B cell (primary cell): ENCODE measurements around the gene MGAT4C. TPM values are rescaled to one million over a fixed set of nuclear protein-coding genes. Genes with fewer than 3 reads are reported as not detected.

Experiments
- ATAC-seq: fragments of 200-7000 bp; cut with Tn5 transposase; one replicate; pipeline ENCODE4 v1.10.0; 2021; ENCODE audit warnings: low read depth, mild to moderate bottlenecking, moderate number of reproducible peaks, moderate library complexity
- CTCF ChIA-PET: fragments of 350-600 bp; sonication (Branson Sonifier 250); formaldehyde crosslinking; loops from one replicate; lab custom pipeline; 2021; ENCODE audit warnings: antibody characterized with exemption, inconsistent platforms; lab: Charles Lee
- POLR2A ChIA-PET: fragments of 350-600 bp; sonication (Branson Sonifier 250); formaldehyde crosslinking; loops from one replicate; lab custom pipeline; 2021; ENCODE audit warnings: antibody characterized with exemption; lab: Charles Lee
- DNase-seq: peaks from one replicate; pipeline ENCODE4 v3.0.0; 2013
- H2AFZ ChIP-seq: 2 replicates; pipeline ENCODE4 v1.6.1; 2012; ENCODE audit warnings: mild to moderate bottlenecking, low read depth, low read length; ENCODE audit not compliant: insufficient read depth, poor library complexity, severe bottlenecking
- H3K27ac ChIP-seq, 2 donors: 1 replicate in 1 of 2; 2 replicates in 1 of 2; pipeline ENCODE4 v1.5.1; 2012 to 2013; ENCODE audit warnings: low read length in 2 of 2, mild to moderate bottlenecking in 2 of 2, moderate library complexity in 1 of 2
- H3K27me3 ChIP-seq, 4 experiments: fragments of 200-600 bp in 1 of 4; sonication (generic) in 1 of 4; replicated peaks in 1 of 4; 1 replicate in 2 of 4; 2 replicates in 2 of 4; pipeline versions ENCODE4 v1.6.1 to v1.7.0; 2013 to 2016; ENCODE audit warnings: low read length in 3 of 4, mild to moderate bottlenecking in 2 of 4, mixed read lengths in 1 of 4, moderate library complexity in 1 of 4; ENCODE audit not compliant: insufficient read depth in 4 of 4, control insufficient read depth in 3 of 4; ENCODE audit errors: control extremely low read depth in 1 of 4
- H3K36me3 ChIP-seq, 2 experiments: replicated peaks in 1 of 2; 1 replicate in 1 of 2; 2 replicates in 1 of 2; pipeline versions ENCODE4 v1.6.1 to v1.7.1; 2013; ENCODE audit warnings: low read length in 1 of 2; ENCODE audit not compliant: insufficient read depth in 2 of 2, control insufficient read depth in 1 of 2; ENCODE audit errors: control extremely low read depth in 1 of 2, extremely low read depth in 1 of 2
- H3K4me1 ChIP-seq, 2 donors: fragments of 200-600 bp in 1 of 2; sonication (generic) in 1 of 2; 1 replicate in 1 of 2; 2 replicates in 1 of 2; pipeline versions ENCODE4 v1.5.1 to v1.6.1; 2013 to 2017; ENCODE audit warnings: low read length in 2 of 2; ENCODE audit not compliant: control insufficient read depth in 2 of 2, insufficient read depth in 2 of 2
- H3K4me2 ChIP-seq: replicated peaks from 2 replicates; pipeline ENCODE3; 2012; ENCODE audit warnings: mild to moderate bottlenecking, low read depth, low read length; ENCODE audit not compliant: poor library complexity, severe bottlenecking
- H3K4me3 ChIP-seq, 5 experiments: fragments of 200-600 bp in 1 of 5; sonication (generic) in 1 of 5; 1 replicate in 3 of 5; 2 replicates in 2 of 5; pipeline versions ENCODE4 v1.5.1 to v1.7.0; 2011 to 2016; ENCODE audit warnings: low read length in 4 of 5, mild to moderate bottlenecking in 4 of 5, low read depth in 2 of 5, control low read depth in 1 of 5, moderate library complexity in 1 of 5; ENCODE audit not compliant: insufficient read depth in 1 of 5; ENCODE audit errors: control extremely low read depth in 1 of 5, extremely low read depth in 1 of 5
- H3K79me2 ChIP-seq: fragments of 200-600 bp; sonication (generic); one replicate; pipeline ENCODE4 v1.6.0; 2016; ENCODE audit warnings: low read length; ENCODE audit not compliant: control insufficient read depth, insufficient read depth
- H3K9ac ChIP-seq: fragments of 200-600 bp; sonication (generic); 2 replicates; pipeline ENCODE4 v1.6.1; 2017; ENCODE audit warnings: mild to moderate bottlenecking, low read length, moderate library complexity
- H3K9me3 ChIP-seq, 3 donors: one replicate each; pipeline versions ENCODE4 v1.6.1 to v1.7.1; 2013; ENCODE audit warnings: low read length in 2 of 3; ENCODE audit not compliant: control insufficient read depth in 2 of 3, insufficient read depth in 1 of 3; ENCODE audit errors: control extremely low read depth in 1 of 3
- H4K20me1 ChIP-seq: 2 replicates; pipeline ENCODE4 v1.6.0; 2012; ENCODE audit warnings: mild to moderate bottlenecking, low read length; ENCODE audit not compliant: insufficient read depth, control insufficient read depth, poor library complexity, severe bottlenecking
- H3K27ac Mint-ChIP-seq: one replicate; pipeline ENCODE4 v1.8.0; 2021; ENCODE audit warnings: mixed read lengths
- H3K27me3 Mint-ChIP-seq: one replicate; pipeline ENCODE4 v1.8.0; 2021; ENCODE audit warnings: mixed read lengths
- H3K4me1 Mint-ChIP-seq: one replicate; pipeline ENCODE4 v1.8.0; 2021; ENCODE audit warnings: mixed read lengths
- H3K4me3 Mint-ChIP-seq: one replicate; pipeline ENCODE4 v1.8.0; 2021; ENCODE audit warnings: mixed read lengths
- H3K9me3 Mint-ChIP-seq: one replicate; pipeline ENCODE4 v1.8.0; 2022; ENCODE audit warnings: mixed read lengths; ENCODE audit not compliant: insufficient read depth
- EZH2 ChIP-seq: IDR thresholded peaks from 2 replicates; pipeline ENCODE4 v1.6.1; 2012; ENCODE audit warnings: borderline replicate concordance, low read depth, mild to moderate bottlenecking, moderate library complexity, low read length; ENCODE audit not compliant: insufficient read depth, poor library complexity, severe bottlenecking
- WGBS: methylation state at CpG from one replicate; pipeline ENCODE4 v1.1.5; 2013; ENCODE audit warnings: missing lambda C conversion rate; ENCODE audit not compliant: insufficient coverage; 5-methylcytosine and 5-hydroxymethylcytosine counted together
- intact Hi-C: fragments of 100-400 bp; cut with micrococcal nuclease; formaldehyde crosslinking; loops from one replicate; pipeline ENCODE4 v1.10.0; 2022
- polyA plus RNA-seq: library from polyadenylated mRNA; depleted of rRNA; stranded (reverse); fragments of >200 nt; gene quantifications from 2 replicates; pipeline ENCODE4 v1.2.3, GENCODE V29; 2012
- total RNA-seq, 2 donors: library from RNA; stranded (reverse); fragments of 120-200 nt in 1 of 2; gene quantifications; 1 replicate in 1 of 2; 2 replicates in 1 of 2; pipeline versions ENCODE4 v1.2.3 to v1.2.4, GENCODE V29; 2013 to 2022
- TF ChIP-seq, protein P1 (sequence below): fragments of 200-600 bp; IDR thresholded peaks from one replicate; pipeline ENCODE4 v1.8.0; 2022; ENCODE audit warnings: antibody characterized with exemption, mild to moderate bottlenecking

The MGAT4C gene
- total and polyA plus RNA-seq, 2 donors (not counting 1 experiment from before 2014, with no cell fraction given) = not detected

DNA sequence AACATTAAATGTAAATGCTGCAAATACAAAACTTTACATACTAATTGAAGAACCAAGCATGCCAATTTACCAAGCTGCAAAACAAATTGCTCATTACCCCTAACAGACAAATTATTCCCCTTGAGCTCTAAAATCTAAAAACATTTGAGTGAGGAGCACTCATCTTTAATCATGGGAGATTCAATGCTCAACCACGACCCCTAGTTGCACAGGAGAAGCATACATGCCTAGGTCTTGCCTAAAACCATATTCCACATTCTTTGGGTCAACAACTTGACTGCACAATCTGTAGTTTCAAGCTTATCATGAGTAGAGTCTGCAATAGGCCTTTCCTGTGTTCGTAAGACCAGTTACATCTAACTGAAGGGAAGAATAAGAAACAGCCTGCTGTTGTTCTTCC is 69.7 kb downstream of the MGAT4C start:
- intact Hi-C loops = no loop called here
- no peak for DNase-seq
- CTCF ChIA-PET = no interaction called here
- POLR2A ChIA-PET = no interaction called here
- no peaks in the 10 kb centered on the region for H3K9me3 Mint-ChIP-seq
- Histone ChIP-seq H3K27me3 (no peaks in the 10 kb centered on the region), H3K9me3 (no peaks in the 10 kb centered on the region), H3K27ac (no peak overlapping the region), H4K20me1 (no peaks in the 10 kb centered on the region), H3K4me2 (no peak overlapping the region), H3K4me1 (no peaks in the 10 kb centered on the region), H3K9ac (no peak overlapping the region), H3K36me3 (no peaks in the 10 kb centered on the region), H3K4me3 (no peak overlapping the region), H3K79me2 (no peaks in the 10 kb centered on the region), H2AFZ (no peak overlapping the region)
- H3K4me3 Mint-ChIP-seq = no peak overlapping the region
- no peak overlapping the region for H3K27ac Mint-ChIP-seq
- no peak for TF ChIP-seq EZH2
- TF ChIP-seq, protein P1, sequence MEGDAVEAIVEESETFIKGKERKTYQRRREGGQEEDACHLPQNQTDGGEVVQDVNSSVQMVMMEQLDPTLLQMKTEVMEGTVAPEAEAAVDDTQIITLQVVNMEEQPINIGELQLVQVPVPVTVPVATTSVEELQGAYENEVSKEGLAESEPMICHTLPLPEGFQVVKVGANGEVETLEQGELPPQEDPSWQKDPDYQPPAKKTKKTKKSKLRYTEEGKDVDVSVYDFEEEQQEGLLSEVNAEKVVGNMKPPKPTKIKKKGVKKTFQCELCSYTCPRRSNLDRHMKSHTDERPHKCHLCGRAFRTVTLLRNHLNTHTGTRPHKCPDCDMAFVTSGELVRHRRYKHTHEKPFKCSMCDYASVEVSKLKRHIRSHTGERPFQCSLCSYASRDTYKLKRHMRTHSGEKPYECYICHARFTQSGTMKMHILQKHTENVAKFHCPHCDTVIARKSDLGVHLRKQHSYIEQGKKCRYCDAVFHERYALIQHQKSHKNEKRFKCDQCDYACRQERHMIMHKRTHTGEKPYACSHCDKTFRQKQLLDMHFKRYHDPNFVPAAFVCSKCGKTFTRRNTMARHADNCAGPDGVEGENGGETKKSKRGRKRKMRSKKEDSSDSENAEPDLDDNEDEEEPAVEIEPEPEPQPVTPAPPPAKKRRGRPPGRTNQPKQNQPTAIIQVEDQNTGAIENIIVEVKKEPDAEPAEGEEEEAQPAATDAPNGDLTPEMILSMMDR = no peak
- no peaks in the 10 kb centered on the region for H3K27me3 Mint-ChIP-seq
- WGBS = 67% methylated on average over 1 of the region's 2 CpGs
- ATAC-seq = no peak
- no peaks in the 10 kb centered on the region for H3K4me1 Mint-ChIP-seq

DNA sequence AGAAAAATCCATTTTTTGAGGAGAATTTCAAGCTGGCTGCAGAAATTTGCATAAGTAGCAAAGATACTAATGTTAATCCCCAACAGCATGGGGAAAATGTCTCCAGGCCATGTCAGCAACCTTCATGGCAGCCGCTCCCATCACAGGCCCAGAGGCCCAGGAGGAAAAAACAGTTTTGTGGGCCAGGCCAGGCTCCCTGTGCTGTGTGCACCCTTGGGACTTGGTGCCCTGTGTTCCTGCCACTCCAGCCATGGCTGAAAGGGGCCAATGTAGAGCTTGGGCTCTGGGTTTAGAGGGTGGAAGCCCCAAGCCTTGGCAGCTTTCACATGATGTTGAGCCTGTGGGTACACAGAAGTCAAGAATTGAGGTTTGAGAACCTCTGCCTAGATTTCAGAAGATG is 76.3 kb downstream of the MGAT4C start:
- Mint-ChIP-seq H3K27me3 (no peaks in the 10 kb centered on the region), H3K27ac (no peak overlapping the region), H3K9me3 (peaks cover 5% of the 10 kb centered on the region), H3K4me1 (no peaks in the 10 kb centered on the region), H3K4me3 (no peak overlapping the region)
- H3K27me3 ChIP-seq = no peaks in the 10 kb centered on the region
- H3K4me1 ChIP-seq = no peaks in the 10 kb centered on the region
- no peaks in the 10 kb centered on the region for H4K20me1 ChIP-seq
- ATAC-seq (no peak), DNase-seq (no peak)
- ChIA-PET CTCF (interaction anchor here (1.0 kb wide), 1 partner anchor 59 kb away, joined by 3 read pairs; no protein-coding TSS in a partner anchor), POLR2A (no interaction called here)
- peaks cover 0 to 7% (median 0%) of the 10 kb centered on the region in 3 donors for H3K9me3 ChIP-seq
- H2AFZ ChIP-seq = no peak overlapping the region
- H3K36me3 ChIP-seq = no peaks in the 10 kb centered on the region
- no peak overlapping the region for H3K4me3 ChIP-seq
- H3K27ac ChIP-seq = no peak overlapping the region
- H3K79me2 ChIP-seq = no peaks in the 10 kb centered on the region
- intact Hi-C loops = no loop called here
- no peak overlapping the region for H3K9ac ChIP-seq
- H3K4me2 ChIP-seq = no peak overlapping the region
- TF ChIP-seq EZH2 = no peak
- TF ChIP-seq, protein P1 = no peak
- 91% methylated on average over 1 of the region's 1 CpG for WGBS
